D721Med (cell line): ENCODE results near the gene ST6GALNAC3.

Experiments used
- DNase-seq: peaks from one replicate; pipeline ENCODE4 v3.0.0; 2011; ENCODE audit warnings: low spot score; ENCODE audit not compliant: insufficient read length
- FAIRE-seq: peaks from 2 replicates; lab custom pipeline; 2011; peaks lifted over from hg19 to GRCh38; lab: Jason Lieb, UNC
- TF ChIP-seq, protein P1 (sequence below): IDR thresholded peaks from 2 replicates; pipeline ENCODE4 v1.5.1; 2012; ENCODE audit warnings: mild to moderate bottlenecking, control low read depth; ENCODE audit not compliant: insufficient read depth; ENCODE audit errors: missing control alignments

ST6GALNAC3 gene

DNA sequence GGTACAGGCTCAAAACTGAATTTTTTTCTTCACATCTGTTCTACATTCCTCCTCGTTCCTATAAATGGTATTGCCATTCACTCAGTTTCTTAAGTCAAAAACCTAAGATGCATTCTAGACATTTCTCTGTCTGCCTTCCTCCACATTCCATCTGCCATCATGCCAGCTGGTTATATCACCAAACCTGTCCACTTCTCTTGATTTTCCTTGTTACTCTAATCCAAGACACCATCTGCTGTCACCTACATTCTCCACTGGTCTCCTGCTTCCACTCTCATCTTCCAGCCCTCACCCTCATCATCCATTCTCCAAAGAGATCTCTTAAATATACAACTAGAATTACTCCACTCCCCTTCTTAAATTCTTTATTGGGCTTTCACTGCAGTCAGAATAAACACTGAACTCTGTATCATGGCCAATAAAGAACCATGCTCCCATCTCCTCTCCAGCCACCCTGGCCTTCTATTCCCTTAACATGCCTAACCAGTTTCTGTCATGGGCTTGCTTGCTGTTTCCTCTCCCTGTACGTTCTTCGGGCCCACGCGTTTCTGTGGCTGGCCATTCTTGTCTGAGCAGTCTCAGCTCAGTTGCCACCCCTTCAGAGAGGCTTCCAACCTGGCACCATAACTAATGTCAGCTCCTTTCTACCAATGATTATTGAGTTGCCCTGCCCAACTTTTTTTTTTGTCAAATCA is 278.3 kb downstream of the ST6GALNAC3 start:
- TF ChIP-seq, protein P1, sequence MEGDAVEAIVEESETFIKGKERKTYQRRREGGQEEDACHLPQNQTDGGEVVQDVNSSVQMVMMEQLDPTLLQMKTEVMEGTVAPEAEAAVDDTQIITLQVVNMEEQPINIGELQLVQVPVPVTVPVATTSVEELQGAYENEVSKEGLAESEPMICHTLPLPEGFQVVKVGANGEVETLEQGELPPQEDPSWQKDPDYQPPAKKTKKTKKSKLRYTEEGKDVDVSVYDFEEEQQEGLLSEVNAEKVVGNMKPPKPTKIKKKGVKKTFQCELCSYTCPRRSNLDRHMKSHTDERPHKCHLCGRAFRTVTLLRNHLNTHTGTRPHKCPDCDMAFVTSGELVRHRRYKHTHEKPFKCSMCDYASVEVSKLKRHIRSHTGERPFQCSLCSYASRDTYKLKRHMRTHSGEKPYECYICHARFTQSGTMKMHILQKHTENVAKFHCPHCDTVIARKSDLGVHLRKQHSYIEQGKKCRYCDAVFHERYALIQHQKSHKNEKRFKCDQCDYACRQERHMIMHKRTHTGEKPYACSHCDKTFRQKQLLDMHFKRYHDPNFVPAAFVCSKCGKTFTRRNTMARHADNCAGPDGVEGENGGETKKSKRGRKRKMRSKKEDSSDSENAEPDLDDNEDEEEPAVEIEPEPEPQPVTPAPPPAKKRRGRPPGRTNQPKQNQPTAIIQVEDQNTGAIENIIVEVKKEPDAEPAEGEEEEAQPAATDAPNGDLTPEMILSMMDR, result no peak
- DNase-seq, result no peak
- FAIRE-seq, result no peak

DNA sequence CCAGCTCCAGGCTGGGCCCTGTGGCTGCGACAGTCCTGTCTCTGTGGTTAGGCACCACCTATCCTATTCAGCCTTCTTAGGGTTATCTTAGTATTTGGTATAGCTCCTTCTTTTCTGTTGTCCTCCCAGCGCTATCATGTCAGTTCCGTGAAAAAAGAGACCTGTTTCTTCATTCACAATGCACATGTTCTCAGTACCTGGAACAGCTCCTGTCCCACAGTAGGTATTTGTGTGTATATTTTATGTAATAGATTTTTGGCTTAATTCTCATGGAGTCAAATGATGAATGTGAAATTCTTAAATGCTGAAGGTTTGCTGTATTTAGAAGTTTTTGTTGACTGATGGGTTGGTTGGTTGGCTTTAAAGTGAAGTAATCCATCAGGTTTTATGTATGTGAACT is 279.7 kb downstream of the ST6GALNAC3 start:
- FAIRE-seq (no peak), DNase-seq (no peak)
- TF ChIP-seq, protein P1, result no peak

DNA sequence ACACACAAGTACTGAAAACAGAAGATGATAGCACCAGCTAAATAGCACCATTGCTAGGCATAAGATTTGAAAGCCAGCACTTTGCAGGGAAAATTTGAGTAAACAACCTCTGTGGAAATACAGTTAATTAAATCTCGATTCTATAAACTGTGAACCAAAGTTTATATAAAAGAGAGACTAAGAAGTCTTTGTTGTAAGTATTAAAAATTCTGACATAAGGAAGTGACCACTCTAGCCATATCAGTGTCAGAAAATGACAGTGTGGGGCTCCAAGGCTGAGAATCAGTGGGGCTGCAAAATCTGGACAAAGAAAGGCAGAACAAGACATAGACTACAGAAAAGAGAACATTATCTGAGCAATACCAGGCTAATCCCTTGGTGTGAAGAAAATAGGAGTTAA is 292.2 kb downstream of the ST6GALNAC3 start:
- no peak for DNase-seq
- TF ChIP-seq, protein P1, result no peak
- no peak for FAIRE-seq

DNA sequence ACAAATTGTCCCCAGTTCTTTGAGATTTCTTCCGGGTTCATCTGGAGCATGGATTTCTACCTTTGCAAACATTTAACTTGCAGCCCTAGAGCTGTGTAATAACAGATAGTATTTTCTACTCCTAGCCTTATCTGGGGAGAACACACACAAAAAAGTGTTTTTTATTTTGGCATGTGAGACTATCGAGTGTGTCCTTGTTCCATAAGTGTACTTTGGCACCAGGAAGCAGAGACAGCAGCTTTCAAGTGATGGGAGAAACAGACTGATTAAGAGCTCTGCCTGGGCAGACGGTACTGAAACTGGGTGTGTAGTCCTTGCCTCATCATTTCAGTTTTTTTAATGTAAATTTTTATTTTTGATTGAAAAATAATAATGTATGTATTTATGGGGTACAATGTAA is 297.4 kb downstream of the ST6GALNAC3 start:
- TF ChIP-seq, protein P1, result no peak
- FAIRE-seq, result no peak
- no peak for DNase-seq

DNA sequence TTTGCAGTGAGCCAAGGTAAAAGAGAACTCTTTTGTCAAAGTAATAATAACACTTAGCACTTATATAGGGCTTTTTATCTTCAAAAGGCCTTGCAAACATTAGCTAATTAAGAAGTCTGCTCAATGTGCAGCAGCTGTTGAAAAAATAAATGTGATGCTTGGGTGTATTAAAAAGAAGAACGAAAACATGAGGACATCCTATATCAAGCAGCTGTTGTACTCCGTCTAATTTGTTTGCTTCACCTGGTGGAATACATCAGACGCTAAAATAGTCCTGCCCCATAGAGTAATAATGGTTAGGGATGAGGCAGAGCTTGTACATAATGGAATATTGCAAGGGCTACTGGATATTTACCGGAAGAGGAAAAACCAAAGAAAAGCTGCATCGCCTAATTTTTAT is 299.5 kb downstream of the ST6GALNAC3 start:
- TF ChIP-seq, protein P1, result no peak
- no peak for FAIRE-seq
- DNase-seq, result no peak

DNA sequence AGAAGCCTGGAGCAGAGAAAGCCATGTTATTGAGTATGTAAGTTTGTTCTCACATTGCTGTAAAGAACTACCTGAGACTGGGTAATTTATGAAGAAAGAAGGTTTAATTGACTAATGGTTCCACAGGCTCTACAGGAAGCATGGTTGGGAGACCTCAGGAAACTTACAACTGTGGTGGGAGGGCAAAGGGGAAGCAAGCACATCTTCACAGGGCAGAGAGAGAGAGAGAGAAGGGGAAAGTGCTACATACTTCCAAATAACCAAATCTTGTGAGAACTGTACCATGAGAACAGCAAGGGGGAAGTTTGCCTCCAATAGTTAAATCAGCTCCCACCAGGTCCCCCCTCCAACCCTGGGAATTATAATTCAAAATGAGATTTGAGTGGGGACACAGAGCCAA is 302.7 kb downstream of the ST6GALNAC3 start:
- FAIRE-seq, result no peak
- DNase-seq, result no peak
- TF ChIP-seq, protein P1, result no peak

DNA sequence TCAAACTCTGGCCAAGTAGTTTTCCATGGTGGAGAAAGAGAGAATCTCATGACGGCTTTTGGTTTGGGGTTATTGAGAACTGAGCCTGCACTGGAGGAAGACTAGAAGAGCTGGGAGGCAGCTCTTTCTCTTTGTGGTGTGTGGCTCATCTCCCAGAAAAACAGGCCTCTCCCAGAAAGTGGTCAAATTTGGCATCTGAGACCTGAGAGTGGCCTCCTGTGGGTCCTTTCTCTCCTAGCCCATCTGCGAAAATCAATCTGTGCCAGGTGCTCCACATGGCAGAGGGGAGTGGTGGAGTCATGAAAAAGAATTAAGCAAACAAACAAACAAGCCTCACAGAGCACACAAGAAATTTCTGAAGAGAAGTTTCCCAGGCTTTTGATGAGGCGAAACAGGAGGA is 305.0 kb downstream of the ST6GALNAC3 start:
- no peak for FAIRE-seq

More for the DNA sequence above, 305.0 kb downstream of the ST6GALNAC3 start:
- no peak for DNase-seq
- TF ChIP-seq, protein P1, result no peak
